KMS-11 (cell line): ENCODE data around the gene ZNF789.
"Not testable (repeated sequence)": the region's sequence is repeated elsewhere in the genome, so short reads cannot be mapped to it uniquely, and the experiment has no call there.

Experiments
- H2AFZ ChIP-seq: fragments of 200-600 bp; sonication (generic); 2 replicates; pipeline ENCODE4 v1.6.1; 2016; ENCODE audit warnings: antibody characterized with exemption, mixed run types, low read depth
- H3K27ac ChIP-seq: fragments of 200-600 bp; sonication (generic); 2 replicates; pipeline ENCODE4 v1.6.1; 2016; ENCODE audit warnings: mild to moderate bottlenecking, mixed run types
- H3K27me3 ChIP-seq: fragments of 200-600 bp; sonication (generic); 2 replicates; pipeline ENCODE4 v1.6.1; 2017; ENCODE audit warnings: mild to moderate bottlenecking, low read depth, mixed run types, moderate library complexity; ENCODE audit not compliant: insufficient read depth
- H3K36me3 ChIP-seq: fragments of 200-600 bp; sonication (generic); 2 replicates; pipeline ENCODE4 v1.6.1; 2017; ENCODE audit warnings: mild to moderate bottlenecking, mixed run types; ENCODE audit not compliant: insufficient read depth
- H3K4me1 ChIP-seq: fragments of 200-600 bp; sonication (generic); 2 replicates; pipeline ENCODE4 v1.6.1; 2016; ENCODE audit warnings: mild to moderate bottlenecking, low read depth, mixed run types; ENCODE audit not compliant: poor library complexity, severe bottlenecking
- H3K4me2 ChIP-seq: fragments of 200-600 bp; sonication (generic); 2 replicates; pipeline ENCODE4 v1.7.0; 2016; ENCODE audit warnings: mild to moderate bottlenecking, mixed run types
- H3K4me3 ChIP-seq: fragments of 200-600 bp; sonication (generic); IDR thresholded peaks from 2 replicates; pipeline ENCODE4 v1.6.1; 2017; ENCODE audit warnings: low read depth, low read length, mixed read lengths; ENCODE audit not compliant: insufficient read depth
- H3K79me2 ChIP-seq: fragments of 200-600 bp; sonication (generic); 2 replicates; pipeline ENCODE4 v1.6.1; 2016; ENCODE audit warnings: low read depth, mixed run types; ENCODE audit not compliant: insufficient read depth
- H3K9ac ChIP-seq: fragments of 200-600 bp; sonication (generic); 2 replicates; pipeline ENCODE4 v1.6.1; 2016; ENCODE audit warnings: mild to moderate bottlenecking, mixed run types
- H4K20me1 ChIP-seq: fragments of 200-600 bp; sonication (generic); 2 replicates; pipeline ENCODE4 v1.6.1; 2016; ENCODE audit warnings: mild to moderate bottlenecking, mixed run types; ENCODE audit not compliant: insufficient read depth
- CTCF ChIP-seq: fragments of 200-600 bp; sonication (generic); conservative IDR thresholded peaks from 2 replicates; pipeline ENCODE4 v1.6.1; 2017; ENCODE audit warnings: low read depth, mild to moderate bottlenecking, antibody characterized with exemption, low read length, moderate library complexity, mixed read lengths

The ZNF789 gene

GRCh38 chr7:99500637-99501009 lies 27.9 kb downstream of the ZNF789 start:
- no peak for TF ChIP-seq CTCF
- Histone ChIP-seq H3K27me3 (no peaks in the 10 kb centered on the region), H2AFZ (peak overlapping the region; percentile 99)

GRCh38 chr7:99501236-99501635 lies 28.5 kb downstream of the ZNF789 start:
- peaks cover 46% of the 10 kb centered on the region for H3K79me2 ChIP-seq
- peaks cover 24% of the 10 kb centered on the region for H3K4me1 ChIP-seq
- not testable (repeated sequence) for H3K9ac ChIP-seq, H4K20me1 ChIP-seq, H3K27me3 ChIP-seq, H3K36me3 ChIP-seq, H2AFZ ChIP-seq, H3K27ac ChIP-seq, H3K4me3 ChIP-seq
- peak overlapping the region; percentile 65; the same call in 1 of the 2 replicates for H3K4me2 ChIP-seq

More at GRCh38 chr7:99500637-99501009, 27.9 kb downstream of the ZNF789 start:
- peak overlapping the region; percentile 95; the same call in 1 of the 2 replicates for H3K27ac ChIP-seq
- H3K36me3 ChIP-seq, result peaks cover 13% of the 10 kb centered on the region; the same call in 1 of the 2 replicates
- peaks cover 17% of the 10 kb centered on the region for H3K4me1 ChIP-seq
- H3K9ac ChIP-seq, result peak overlapping the region; percentile 88; the same call in 1 of the 2 replicates
- H3K79me2 ChIP-seq, result peaks cover 46% of the 10 kb centered on the region
- H3K4me3 ChIP-seq, result peak overlapping the region; percentile 18
- no peaks in the 10 kb centered on the region for H4K20me1 ChIP-seq
- peak overlapping the region; percentile 65 for H3K4me2 ChIP-seq

- Histone ChIP-seq H3K4me3 (no peak overlapping the region), H4K20me1 (no peaks in the 10 kb centered on the region), H2AFZ (peak overlapping the region; percentile 92), H3K36me3 (no peaks in the 10 kb centered on the region), H3K4me1 (peaks cover 21% of the 10 kb centered on the region), H3K27me3 (no peaks in the 10 kb centered on the region), H3K9ac (peak overlapping the region; percentile 49; the same call in 1 of the 2 replicates), H3K4me2 (peak overlapping the region; percentile 60; the same call in 1 of the 2 replicates), H3K27ac (no peak overlapping the region; the same call in 1 of the 2 replicates), H3K79me2 (peaks cover 34% of the 10 kb centered on the region)
- TF ChIP-seq CTCF, result no peak
Observed at GRCh38 chr7:99504281-99504602, 31.6 kb downstream of the ZNF789 start.

- TF ChIP-seq CTCF, result 0 out of 2 replicates have a peak, but pooled peaks have one; percentile 38
- no peaks in the 10 kb centered on the region for H3K27me3 ChIP-seq
- no peaks in the 10 kb centered on the region for H3K36me3 ChIP-seq
- peak within 1 kb of the TSS; percentile 60 for H3K4me2 ChIP-seq
- peak within 1 kb of the TSS; percentile 49 for H3K9ac ChIP-seq
- peaks cover 21% of the 10 kb centered on the region for H3K4me1 ChIP-seq
- peak within 1 kb of the TSS; percentile 92 for H2AFZ ChIP-seq
- peak within 1 kb of the TSS; percentile 52 for H3K4me3 ChIP-seq
- H3K27ac ChIP-seq, result peak within 1 kb of the TSS; percentile 43
- H3K79me2 ChIP-seq, result peaks cover 29% of the 10 kb centered on the region; the same call in 1 of the 2 replicates
- H4K20me1 ChIP-seq, result no peaks in the 10 kb centered on the region
Observed at GRCh38 chr7:99504603-99505323, 32.1 kb downstream of the ZNF789 start, which contains the start of gene ZKSCAN5. ZKSCAN5 (plus strand) TSS chr7:99504662; CDS start chr7:99506045, 1,383 bp downstream.

- peak overlapping the region; percentile 43 for H3K27ac ChIP-seq
- peak overlapping the region; percentile 92 for H2AFZ ChIP-seq
- no peaks in the 10 kb centered on the region for H4K20me1 ChIP-seq
- H3K9ac ChIP-seq, result peak overlapping the region; percentile 49
- H3K79me2 ChIP-seq, result peaks cover 27% of the 10 kb centered on the region; the same call in 1 of the 2 replicates
- H3K36me3 ChIP-seq, result no peaks in the 10 kb centered on the region
- peak overlapping the region; percentile 60 for H3K4me2 ChIP-seq
- no peaks in the 10 kb centered on the region for H3K27me3 ChIP-seq
- H3K4me1 ChIP-seq, result peaks cover 21% of the 10 kb centered on the region
- H3K4me3 ChIP-seq, result peak overlapping the region; percentile 52
- no peak for TF ChIP-seq CTCF
Observed at GRCh38 chr7:99505324-99505662, 32.6 kb downstream of the ZNF789 start.
